ENCODE results near the gene PCDHGA3.
"Not testable (repeated sequence)": the region's sequence is repeated elsewhere in the genome, so short reads cannot be mapped to it uniquely, and the experiment has no call there.

PCDHGA3 gene

GRCh38 chr5:141383345-141383744, 39.7 kb downstream of the PCDHGA3 start:
- ATAC-seq = no peak
- DNase-seq = no peak

GRCh38 chr5:141384471-141385267, 41.0 kb downstream of the PCDHGA3 start:
- no peak for DNase-seq
- ATAC-seq = no peak

- ATAC-seq (peak; percentile 23), DNase-seq (peak; percentile 19)
Observed at GRCh38 chr5:141387557-141388311, 44.1 kb downstream of the PCDHGA3 start, which contains the start of gene PCDHGB4. Gene PCDHGB4 (plus strand): TSS chr5:141387698. CDS start chr5:141387885, 187 bp downstream.

GRCh38 chr5:141388661-141389060, 45.0 kb downstream of the PCDHGA3 start:
- ATAC-seq (no peak), DNase-seq (no peak)

- ATAC-seq (no peak), DNase-seq (no peak)
Observed at GRCh38 chr5:141389153-141390042, 45.8 kb downstream of the PCDHGA3 start.

- no peak for DNase-seq
Observed at GRCh38 chr5:141392429-141393198, 49.0 kb downstream of the PCDHGA3 start, which contains the start of gene PCDHGA8. Gene PCDHGA8 (plus strand): TSS chr5:141392633. CDS start chr5:141392814, 181 bp downstream.

GRCh38 chr5:141393267-141393666, 49.6 kb downstream of the PCDHGA3 start:
- DNase-seq (no peak), ATAC-seq (no peak)

More at GRCh38 chr5:141392429-141393198, 49.0 kb downstream of the PCDHGA3 start, which contains the start of gene PCDHGA8:
- no peak for ATAC-seq

GRCh38 chr5:141394401-141395187, 51.0 kb downstream of the PCDHGA3 start:
- not testable (repeated sequence) for ATAC-seq, DNase-seq
